Stimulated activated CD8-positive, alpha-beta memory T cell treated with anti-CD3 and anti-CD28 coated beads, Interleukin-15, amount 100 ng/mL, for 1 hour (primary cell): ENCODE data around the gene KRTAP9-9.
"Not testable (repeated sequence)": the region's sequence is repeated elsewhere in the genome, so short reads cannot be mapped to it uniquely, and the experiment has no call there.

ENCODE experiments used
- DNase-seq: peaks from one replicate; pipeline ENCODE4 v3.0.0-alpha.2; 2020; ENCODE audit warnings: low read depth

KRTAP9-9 gene

DNA sequence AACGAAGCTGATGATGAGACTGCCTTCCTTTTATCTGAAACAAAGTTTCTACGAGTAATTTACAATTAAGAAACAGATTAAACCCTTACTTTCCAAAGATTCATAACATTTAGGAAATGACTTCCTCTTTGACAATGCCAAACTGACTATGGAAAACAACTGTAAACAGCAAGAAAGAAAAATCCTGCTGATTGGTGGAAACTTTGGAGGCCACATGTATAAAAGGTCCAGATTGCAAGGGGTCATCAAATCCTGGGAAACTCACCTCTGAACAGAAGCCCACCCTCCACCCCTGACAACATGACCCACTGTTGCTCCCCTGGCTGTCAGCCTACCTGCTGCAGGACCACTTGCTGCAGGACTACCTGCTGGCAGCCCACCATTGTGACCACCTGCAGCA, 9.9 kb downstream of the KRTAP9-9 start, which contains the start of gene KRTAP9-6:
Gene KRTAP9-6, plus strand, starts transcription at position 301 of the 400 bp plus-strand sequence. Its CDS starts 0 bp downstream, at position 301.
- DNase-seq, result no peak

DNA sequence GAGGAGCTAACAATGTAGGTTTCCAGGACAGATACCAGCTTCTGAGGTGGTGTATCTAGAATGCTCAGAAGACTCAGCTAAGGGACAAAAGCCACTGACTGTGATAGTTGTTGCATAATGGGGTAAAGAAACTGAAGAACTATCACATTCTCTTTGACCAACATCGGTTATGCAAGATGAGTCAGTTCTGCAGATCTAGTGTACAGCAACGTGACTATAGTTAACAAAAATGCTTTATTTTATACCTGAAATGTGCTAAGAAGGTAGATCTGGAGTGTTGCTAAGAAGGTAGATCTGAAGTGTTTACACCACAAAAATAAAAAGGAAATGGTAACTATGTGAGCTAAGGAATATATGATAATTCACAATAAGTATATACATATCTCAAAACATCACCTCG, 12.5 kb downstream of the KRTAP9-9 start:
- DNase-seq, result no peak

DNA sequence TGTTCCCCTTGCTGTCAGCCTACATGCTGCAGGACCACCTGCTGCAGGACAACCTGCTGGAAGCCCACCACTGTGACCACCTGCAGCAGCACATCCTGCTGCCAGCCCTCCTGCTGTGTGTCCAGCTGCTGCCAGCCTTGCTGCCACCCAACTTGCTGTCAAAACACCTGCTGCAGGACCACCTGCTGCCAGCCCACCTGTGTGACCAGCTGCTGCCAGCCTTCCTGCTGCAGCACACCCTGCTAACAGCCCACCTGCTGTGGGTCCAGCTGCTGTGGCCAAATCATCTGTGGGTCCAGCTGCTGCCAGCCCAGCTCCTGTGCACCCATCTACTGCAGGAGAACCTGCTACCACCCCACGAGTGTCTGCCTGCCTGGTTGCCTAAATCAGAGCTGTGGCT, 16.1 kb downstream of the KRTAP9-9 start:
- DNase-seq, result not testable (repeated sequence)

DNA sequence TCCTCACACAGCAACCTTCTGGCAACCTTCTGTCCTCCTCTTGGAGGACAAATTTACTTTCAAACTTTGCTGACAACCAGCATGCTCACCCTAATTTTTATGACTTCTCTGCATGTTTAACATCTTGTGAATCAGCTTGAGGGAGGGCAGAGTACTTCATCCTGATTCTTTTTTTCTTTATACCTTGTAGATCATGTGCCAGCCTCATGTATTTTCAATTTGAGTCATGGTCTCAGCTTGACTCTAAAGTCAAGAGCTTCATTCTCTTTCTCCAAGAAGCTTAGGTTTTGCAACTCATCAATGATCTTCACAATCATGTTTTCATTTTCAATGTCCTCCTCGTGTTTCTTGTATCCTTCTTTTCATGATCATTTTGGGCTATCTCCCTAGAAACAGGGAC, 16.7 kb downstream of the KRTAP9-9 start:
- no peak for DNase-seq

DNA sequence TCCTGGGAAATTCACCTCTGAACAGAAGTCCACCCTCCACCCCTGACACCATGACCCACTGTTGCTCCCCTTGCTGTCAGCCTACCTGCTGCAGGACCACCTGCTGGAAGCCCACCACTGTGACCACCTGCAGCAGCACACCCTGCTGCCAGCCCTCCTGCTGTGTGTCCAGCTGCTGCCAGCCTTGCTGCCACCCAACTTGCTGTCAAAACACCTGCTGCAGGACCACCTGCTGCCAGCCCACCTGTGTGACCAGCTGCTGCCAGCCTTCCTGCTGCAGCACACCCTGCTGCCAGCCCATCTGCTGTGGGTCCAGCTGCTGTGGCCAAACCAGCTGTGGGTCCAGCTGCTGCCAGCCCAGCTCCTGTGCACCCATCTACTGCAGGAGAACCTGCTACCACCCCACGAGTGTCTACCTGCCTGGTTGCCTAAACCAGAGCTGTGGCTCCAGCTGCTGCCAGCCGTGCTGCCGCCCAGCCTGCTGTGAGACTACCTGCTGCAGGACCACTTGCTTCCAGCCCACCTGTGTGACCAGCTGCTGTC, 20.5 kb downstream of the KRTAP9-9 start, which contains the start of gene KRTAP9-7:
Gene KRTAP9-7, plus strand, starts transcription at position 51 of the 543 bp plus-strand sequence. Its CDS starts 0 bp downstream, at position 51.
- DNase-seq, result not testable (repeated sequence)

DNA sequence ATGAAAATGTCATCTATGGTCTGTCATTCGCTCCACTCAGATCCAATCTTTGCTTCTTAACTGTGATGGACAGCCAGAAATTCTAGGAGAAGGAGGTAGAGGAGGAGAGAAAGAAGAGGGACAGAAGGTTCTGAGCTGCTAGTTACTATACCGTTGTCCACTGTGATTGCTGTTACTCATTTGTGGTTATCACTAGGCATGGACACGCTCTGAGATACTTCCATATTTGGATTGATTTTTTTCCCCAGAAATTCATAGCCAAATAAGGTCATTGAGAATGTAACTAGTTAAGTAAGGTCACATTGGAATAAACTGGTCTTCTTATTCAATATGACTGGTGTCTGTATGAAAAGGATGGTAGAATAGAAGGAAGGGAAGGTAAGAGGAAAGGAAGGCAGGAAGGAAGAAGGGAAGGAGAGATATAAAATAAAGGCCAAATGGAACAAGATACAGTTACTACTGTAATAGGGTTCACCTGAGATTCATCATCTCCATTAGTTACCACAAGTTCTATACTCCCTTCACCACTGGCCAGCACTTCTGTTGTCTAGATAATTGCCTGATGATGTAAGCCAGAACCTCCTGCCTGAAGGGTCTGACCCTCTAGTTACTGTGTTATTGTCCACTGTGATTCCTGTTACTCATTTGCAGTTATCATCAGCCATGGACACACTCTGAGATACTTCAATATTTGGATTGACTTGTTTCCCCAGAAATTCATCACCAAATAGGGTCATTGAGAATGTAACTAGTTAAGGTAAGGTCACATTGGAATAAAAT, 23.2 kb downstream of the KRTAP9-9 start:
- no peak for DNase-seq

DNA sequence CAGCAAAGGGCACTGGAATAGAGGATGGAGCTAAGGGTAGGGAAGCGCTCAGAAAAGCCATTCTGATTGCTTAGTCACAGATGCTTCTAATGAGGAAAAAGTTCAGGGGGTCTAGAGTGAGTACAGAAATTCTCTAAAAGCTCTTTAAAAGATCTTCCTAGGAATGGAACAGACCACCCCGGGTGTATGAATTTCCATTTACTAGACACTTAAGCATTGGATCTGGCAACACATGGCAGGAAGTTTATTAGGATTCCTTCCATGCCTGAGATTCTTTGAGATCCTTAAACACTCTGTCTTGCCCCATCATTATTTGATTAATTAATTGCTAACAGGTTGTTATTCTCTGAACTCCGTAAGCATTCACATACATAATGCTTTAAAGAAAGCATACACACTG, 28.9 kb downstream of the KRTAP9-9 start:
- no peak for DNase-seq

DNA sequence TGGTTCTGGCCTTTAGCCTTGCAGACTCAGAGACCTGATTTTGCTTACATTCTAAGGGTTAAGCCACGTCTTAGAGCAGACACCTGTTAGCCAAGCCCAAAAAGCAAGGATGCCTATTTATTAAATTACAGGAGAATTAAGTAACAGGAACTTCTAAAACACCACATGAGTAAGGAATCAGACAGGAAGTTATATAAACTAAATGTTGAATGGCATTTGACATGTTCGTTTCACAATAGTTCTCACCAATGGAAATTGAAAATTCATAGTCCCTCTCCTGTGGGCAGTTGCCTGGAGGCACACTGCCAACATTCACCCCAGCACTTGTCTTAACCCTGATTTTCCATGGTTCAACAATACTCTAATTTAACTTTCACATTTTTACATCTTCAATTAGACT, 29.4 kb downstream of the KRTAP9-9 start:
- DNase-seq, result no peak

DNA sequence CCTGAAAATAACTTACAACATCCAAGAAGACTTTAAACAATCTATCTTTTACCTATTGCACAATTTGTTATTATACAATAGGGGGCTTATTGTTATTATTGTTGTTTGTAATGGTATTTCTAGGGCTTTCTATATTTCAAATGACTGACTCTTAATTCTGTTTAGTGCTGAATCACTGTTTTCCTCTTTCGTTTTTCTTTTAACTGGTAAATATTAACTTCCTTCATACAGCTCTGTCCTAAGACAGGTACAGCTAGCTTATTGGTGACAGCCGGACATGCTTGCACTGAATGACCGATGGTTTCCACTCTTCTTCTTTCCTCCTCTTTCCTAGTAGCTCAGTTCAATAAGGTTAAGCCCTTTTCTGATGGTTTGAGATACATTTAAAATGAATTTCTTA, 31.9 kb downstream of the KRTAP9-9 start:
- no peak for DNase-seq

DNA sequence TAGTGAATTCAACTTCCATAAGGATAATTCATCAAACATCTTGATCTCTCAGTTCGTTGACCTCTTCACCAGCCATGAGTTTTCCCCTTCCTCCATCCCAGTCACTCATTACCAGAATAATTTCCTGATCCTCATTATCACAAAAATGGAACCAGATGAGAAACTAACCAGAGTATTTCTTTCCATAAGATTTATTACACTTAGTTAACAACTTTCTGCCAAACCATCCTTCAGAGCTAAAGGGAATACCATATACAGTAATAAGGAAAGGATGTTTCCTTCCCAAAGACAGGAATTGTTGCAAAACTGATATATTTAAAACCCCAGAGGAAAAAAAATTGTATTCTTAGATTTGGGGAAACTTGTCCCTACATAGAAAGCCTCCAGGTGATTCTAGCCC, 38.8 kb downstream of the KRTAP9-9 start:
- no peak for DNase-seq

DNA sequence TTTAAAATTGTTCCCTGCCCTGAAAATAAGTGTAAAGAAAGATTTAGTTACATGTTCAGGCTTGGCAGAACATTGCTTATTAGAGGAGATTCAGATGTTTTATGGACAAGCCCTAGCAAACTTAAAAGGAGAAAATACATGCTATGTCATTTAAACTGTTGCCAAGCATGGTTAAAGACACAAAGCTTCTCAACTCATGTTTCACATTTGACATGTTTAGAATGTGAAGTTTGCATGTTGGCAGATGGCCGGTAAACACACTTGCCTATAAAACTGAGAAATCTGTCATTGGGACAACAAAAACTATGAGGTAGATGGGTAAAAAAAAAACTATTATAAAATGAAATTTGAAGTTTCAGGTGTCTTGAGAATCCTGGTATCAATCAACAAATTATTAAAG, 41.7 kb downstream of the KRTAP9-9 start:
- DNase-seq, result no peak

DNA sequence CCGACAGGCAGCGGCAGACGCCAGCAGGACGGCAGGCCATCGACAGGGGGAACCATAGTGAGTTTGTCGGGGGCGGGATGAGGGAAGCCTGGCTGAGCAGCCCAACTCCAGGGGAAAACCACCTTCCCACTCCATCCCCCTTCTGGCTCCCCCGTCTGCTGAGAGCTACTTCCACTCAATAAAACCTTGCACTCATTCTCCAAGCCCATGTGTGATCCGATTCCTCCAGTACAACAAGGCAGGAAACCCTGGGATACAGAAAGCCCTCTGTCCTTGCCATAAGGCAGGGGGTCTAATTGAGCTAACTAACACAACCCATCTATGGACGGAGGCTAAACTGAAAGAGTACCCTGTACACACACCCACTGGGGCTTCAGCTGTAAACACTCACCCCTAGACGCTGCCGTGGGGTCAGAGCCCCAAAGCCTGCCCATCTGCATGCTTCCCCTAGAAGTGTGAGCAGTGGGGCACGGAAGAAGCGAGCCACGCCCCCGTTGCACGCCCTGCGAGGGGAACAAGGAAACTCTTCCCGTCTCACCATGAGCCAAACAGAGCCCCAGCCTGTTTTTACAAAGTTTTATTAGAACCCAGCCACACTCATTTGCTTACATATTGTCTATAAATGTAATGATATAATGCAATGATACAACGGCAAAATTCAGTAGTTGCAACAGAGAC, 43.4 kb downstream of the KRTAP9-9 start:
- no peak for DNase-seq

DNA sequence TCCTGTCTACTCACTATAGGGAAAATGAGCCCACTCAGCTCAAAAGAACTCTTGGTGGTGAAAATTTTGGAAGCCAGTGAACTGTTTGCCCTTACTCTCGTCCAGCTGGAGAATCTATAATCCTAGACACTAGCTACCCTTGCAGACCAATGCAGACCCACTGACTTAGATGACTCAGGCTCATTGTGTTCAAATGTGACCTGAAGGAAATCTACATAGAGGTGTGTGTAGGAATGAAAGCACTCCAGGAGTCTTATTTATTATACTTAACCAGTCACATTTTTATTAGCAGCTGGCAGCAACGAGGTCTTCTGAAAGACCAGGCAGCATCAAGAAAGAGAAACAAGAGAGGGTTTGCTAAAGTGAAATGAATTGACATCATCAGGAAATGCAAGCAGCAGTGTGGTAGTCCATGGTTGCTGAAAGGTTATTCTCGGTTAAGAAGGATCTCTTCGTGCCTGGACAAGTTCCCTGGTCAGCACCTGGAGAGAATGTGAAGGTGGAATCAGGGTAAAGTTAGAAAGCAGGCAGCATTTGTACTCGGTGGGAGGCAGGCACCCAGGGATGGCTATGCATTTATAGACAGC, 46.1 kb downstream of the KRTAP9-9 start:
- DNase-seq, result no peak

DNA sequence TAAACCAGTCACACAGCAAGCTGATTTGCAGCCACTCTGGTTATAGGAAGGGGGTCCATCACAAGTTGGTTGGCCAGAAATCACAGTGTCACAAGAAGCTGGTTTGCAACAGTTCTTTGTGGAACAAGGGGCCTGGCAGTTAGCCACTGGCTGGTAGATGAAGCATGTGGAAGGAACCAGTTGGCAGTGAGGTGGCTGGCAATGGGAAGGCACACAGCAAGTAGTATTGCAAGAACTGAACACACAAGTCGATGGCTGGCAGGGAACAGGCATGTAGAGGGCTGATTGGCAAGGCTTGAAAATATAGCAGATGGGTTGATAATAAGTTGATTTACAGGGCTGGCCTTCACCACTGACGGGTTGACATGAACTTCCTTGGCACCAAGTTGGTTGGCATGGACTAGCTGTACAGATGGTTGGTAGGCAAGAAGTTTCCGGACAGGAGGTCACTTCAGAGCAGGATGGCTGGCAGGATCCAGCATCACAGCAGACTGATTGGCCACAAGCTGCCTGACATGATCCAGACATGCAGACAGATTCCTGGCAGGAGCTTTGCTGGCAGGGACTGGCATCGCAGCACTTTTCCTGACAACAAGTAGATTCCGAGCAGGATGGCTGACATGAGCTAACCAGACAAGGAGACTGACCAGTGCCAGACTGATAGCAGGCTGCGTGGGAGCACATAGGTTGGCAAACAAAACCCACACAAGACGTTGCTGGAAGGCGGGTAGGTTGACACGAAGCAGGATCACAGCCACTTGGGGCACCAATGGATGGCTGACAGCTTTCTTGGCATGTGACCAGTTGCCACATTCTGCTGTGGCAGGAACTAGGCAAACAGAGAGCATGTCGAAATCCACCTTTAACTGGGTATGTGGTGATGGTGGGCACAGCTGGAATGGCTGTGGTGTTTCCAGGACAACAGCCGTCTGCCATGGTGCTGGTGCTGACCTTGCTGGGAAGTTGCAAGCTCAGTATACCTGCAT, 47.0 kb downstream of the KRTAP9-9 start, which contains the start of gene KRTAP29-1:
Gene KRTAP29-1, minus strand, starts transcription at position 936 of the 986 bp plus-strand sequence. Its CDS starts 0 bp downstream, at position 936.
- DNase-seq, result no peak

DNA sequence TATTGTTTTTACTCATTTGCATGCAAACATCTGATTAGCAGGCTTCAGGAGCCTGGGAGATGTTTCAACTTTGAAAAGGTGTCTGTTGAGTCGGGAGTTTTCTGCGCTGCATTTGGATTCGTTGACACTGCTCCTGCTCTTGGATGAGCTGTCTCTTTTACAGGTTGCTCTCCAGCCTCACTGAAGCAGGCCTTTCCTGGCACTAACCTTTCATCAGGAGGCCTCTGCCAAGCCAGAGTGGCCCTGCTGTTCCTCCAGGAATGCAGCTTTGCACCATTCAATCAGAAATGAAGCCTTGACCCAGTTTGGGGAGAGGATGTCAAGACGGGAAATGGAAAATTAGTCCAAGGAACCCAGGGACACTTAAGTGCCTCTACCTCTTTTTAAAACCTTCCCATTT, 47.8 kb downstream of the KRTAP9-9 start:
- no peak for DNase-seq

DNA sequence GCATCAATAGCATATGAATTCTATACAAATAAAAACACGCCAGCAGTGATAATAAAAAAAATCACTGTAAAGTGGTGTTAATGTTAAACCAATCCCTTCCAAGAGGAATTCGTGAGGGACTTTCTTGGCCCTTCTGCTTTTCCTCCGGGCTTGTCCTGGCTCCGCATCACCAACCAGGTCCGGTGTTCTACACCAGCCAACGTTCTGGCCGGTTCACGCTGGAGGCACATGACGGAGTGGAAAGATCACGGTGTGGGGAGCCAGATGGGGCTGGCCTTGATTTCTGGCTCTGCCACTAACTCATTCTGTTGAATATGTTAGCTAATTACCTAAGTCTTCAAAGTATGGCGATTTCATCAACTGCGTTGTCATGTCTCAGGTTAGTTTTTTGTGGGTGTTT, 48.9 kb downstream of the KRTAP9-9 start:
- DNase-seq, result no peak
